Large intestine (tissue), 3 donors: ENCODE data around the gene EVI5L. TPM values are rescaled to one million over a fixed set of nuclear protein-coding genes. Genes with fewer than 3 reads are reported as not detected.

ENCODE experiments used
- DNase-seq, 2 donors: peaks; one replicate each; pipeline versions ENCODE4 v3.0.0 to v3.0.0-alpha.2; 2013
- H3K27ac ChIP-seq: one replicate; pipeline ENCODE4 v1.5.1; 2013; ENCODE audit warnings: low read length
- H3K27me3 ChIP-seq: 2 replicates; pipeline ENCODE4 v1.6.1; 2013; ENCODE audit warnings: low read length; ENCODE audit not compliant: control insufficient read depth, insufficient read depth
- H3K36me3 ChIP-seq: 2 replicates; pipeline ENCODE4 v1.6.1; 2013; ENCODE audit warnings: low read length; ENCODE audit not compliant: control insufficient read depth, insufficient read depth
- H3K4me1 ChIP-seq: one replicate; pipeline ENCODE4 v1.6.1; 2013; ENCODE audit warnings: low read length; ENCODE audit not compliant: control insufficient read depth, insufficient read depth
- H3K4me3 ChIP-seq: one replicate; pipeline ENCODE4 v1.5.1; 2013; ENCODE audit warnings: low read length
- H3K9me3 ChIP-seq: one replicate; pipeline ENCODE4 v1.6.1; 2013; ENCODE audit warnings: mild to moderate bottlenecking, low read depth, low read length, moderate library complexity; ENCODE audit not compliant: control insufficient read depth
- WGBS: methylation state at CpG from one replicate; pipeline ENCODE4 v1.1.5; 2013; ENCODE audit warnings: low lambda C conversion rate; ENCODE audit not compliant: insufficient coverage; 5-methylcytosine and 5-hydroxymethylcytosine counted together
- polyA plus RNA-seq: library from polyadenylated mRNA; unstranded; fragments of 120-200 nt; gene quantifications from one replicate; pipeline ENCODE4 v1.2.1, GENCODE V29; 2013

The EVI5L gene
- polyA plus RNA-seq, 1 donor = 9.3 TPM

DNA sequence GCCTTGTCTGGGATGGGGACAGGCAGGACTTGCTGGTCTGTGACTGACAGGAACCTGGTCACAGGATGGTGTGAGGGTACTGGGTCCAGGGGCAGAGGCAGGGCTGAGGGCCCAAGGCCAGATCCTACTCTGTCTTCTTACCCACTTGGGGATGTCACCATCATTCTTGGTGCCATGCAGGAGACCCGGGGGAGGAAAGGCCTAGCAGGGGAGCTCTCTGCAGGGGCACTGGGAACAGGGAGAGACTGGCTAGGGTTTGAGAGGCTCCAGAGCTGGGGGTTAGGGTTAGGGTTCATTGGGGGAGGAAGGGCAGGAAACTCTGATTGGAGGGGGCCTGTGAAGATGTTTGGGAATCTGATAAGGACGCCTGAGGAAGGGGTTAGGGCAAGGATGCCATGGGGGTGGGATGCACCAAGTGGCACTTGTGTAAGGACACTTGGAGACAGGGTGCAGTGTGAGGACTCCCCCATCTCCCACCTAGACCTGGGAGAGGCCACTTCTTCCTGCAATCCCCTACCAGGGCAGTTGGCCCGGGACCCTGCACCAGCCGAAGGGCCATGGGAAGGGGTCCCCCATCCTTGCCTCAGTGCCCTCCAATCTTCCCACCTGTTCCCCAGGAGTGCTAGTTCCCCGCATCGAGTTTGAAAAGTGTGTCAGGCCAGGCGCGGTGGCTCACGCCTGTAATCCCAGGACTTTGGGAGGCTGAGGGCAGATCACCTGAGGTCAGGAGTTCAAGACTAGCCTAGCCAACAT lies 37.2 kb downstream of the EVI5L start:
- H3K27ac ChIP-seq = no peak overlapping the region
- no peaks in the 10 kb centered on the region for H3K36me3 ChIP-seq
- WGBS = no CpG with 5 or more reads among the region's 9 CpGs
- H3K4me1 ChIP-seq = peaks cover 24% of the 10 kb centered on the region
- peaks cover 20% of the 10 kb centered on the region for H3K9me3 ChIP-seq
- no peak for DNase-seq
- H3K4me3 ChIP-seq = no peak overlapping the region
- peaks cover 48% of the 10 kb centered on the region for H3K27me3 ChIP-seq

DNA sequence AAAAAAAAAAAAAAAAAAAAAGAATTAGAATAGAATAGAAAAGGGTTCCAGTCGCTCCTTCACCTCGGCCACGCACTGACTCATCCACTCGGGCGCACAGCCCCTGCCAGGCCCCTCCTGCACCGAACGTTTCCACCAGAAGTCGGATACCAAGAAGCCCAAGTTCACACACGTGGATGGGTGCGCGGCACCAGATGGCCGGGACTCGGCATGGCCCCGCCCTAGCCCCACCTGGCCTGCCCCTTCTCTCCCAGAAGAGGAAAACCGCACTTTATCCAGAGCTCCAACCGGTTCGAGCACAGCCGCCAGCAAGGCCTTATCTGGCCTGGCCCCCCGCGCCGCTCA lies 38.3 kb downstream of the EVI5L start:
- no peak overlapping the region for H3K27ac ChIP-seq
- WGBS = no CpG with 5 or more reads among the region's 21 CpGs
- peaks cover 24% of the 10 kb centered on the region for H3K4me1 ChIP-seq
- H3K9me3 ChIP-seq = peaks cover 19% of the 10 kb centered on the region
- DNase-seq = no peak
- H3K36me3 ChIP-seq = no peaks in the 10 kb centered on the region
- peak overlapping the region; percentile 41 for H3K4me3 ChIP-seq
- peaks cover 54% of the 10 kb centered on the region for H3K27me3 ChIP-seq

DNA sequence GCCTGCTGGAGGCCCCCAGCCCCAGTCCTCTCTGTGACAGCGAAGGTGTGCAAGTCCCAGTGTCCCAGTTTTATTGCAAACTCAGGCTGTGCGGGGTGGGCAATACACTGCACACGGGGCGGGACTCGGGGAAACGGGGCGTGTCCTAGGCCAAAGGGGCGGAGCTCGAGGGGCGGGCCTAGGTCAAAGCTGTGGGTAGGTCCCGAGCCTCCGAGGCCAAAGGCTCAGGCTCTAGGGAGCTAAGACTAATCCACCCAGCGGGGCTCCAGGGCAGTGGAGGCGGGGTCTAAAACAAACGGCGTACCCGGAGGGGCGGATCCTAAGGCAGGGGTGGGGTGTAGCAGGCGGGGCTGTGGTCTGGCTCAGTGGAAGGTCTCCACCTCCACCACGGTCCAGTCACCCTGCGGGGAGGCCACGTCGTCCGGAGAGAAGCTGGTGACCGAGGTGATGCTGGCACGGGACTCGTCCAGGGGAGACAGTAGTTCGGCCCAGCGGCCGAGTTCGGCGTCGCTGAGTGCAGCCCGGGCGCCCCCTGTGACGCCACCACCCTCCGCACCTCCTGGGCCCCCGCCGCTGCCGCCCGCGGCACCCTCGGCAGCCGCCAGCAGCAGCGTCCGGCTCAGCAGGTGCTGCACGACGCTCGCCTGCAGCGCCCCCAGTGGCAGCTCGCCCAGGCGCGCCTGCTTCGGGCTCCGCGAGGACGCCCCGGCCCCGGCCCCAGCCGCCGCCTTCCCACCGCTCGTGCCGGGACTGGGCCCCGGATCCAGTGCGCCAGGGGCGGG lies 38.8 kb downstream of the EVI5L start:
- peaks cover 18% of the 10 kb centered on the region for H3K9me3 ChIP-seq
- no peaks in the 10 kb centered on the region for H3K36me3 ChIP-seq
- H3K27me3 ChIP-seq = peaks cover 54% of the 10 kb centered on the region
- peak; percentile 90 for DNase-seq
- H3K27ac ChIP-seq = peak overlapping the region; percentile 78
- no CpG with 5 or more reads among the region's 67 CpGs for WGBS
- peak overlapping the region; percentile 41 for H3K4me3 ChIP-seq
- peaks cover 24% of the 10 kb centered on the region for H3K4me1 ChIP-seq

DNA sequence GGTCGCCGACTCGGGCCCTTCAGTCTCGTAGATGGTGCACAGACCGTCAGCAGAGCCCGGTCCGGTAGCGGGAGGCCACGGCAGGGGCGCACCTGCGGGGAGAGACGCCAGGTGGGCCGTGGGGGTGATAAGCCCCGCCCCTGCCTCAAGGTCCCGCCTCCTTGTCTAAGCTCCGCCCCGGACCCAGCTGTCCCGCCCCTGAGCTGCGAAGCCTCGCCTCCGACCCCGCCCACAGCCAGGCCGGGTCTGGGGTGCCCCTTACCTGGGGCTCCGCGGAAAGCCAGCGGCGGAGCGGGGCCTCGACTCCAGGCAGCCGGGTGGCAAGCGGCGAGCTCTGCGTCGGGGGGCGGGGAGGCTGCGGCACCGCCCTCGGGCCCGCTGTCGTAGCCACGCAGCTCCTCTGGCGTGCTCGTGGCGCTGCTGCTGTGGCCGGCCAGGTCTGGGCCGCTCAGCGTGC lies 39.5 kb downstream of the EVI5L start:
- H3K4me3 ChIP-seq = peak overlapping the region; percentile 31
- no peaks in the 10 kb centered on the region for H3K36me3 ChIP-seq
- H3K4me1 ChIP-seq = peaks cover 26% of the 10 kb centered on the region
- H3K9me3 ChIP-seq = peaks cover 14% of the 10 kb centered on the region
- no CpG with 5 or more reads among the region's 47 CpGs for WGBS
- DNase-seq = peak in 1 of 2 donors; percentile 51
- H3K27me3 ChIP-seq = peaks cover 52% of the 10 kb centered on the region
- H3K27ac ChIP-seq = peak overlapping the region; percentile 62

DNA sequence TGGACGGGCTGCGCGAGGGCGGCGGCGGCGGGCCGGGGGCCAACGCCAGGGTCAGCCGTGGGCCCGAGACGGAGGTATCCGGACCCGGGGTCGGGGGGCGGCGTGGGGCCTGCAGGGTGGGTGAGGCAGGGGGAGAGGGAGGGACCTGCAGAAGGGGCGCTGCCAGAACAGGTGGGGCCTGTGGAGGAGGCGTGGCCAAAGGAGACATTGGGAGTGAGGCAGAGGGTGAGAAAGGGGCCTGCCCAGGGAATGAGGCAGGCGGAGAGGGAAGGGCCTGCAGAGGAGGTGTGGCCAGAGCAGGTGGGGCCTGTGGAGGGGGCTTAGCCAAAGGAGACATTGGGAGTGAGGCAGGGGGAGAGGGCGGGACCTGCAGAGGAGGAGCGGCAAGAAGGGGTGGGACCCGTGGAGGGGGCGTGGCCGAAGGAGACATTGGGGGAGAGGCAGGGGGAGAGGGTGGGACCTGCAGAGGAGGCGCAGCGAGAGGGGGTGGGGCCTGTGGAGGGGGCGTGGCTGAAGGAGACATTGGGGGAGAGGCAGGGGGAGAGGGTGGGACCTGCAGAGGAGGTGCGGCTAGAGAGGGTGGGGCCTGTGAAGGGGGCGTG lies 40.0 kb downstream of the EVI5L start:
- no peaks in the 10 kb centered on the region for H3K36me3 ChIP-seq
- H3K4me1 ChIP-seq = peaks cover 28% of the 10 kb centered on the region
- WGBS = no CpG with 5 or more reads among the region's 30 CpGs
- H3K27me3 ChIP-seq = peaks cover 52% of the 10 kb centered on the region
- H3K27ac ChIP-seq = no peak overlapping the region
- peaks cover 12% of the 10 kb centered on the region for H3K9me3 ChIP-seq
- H3K4me3 ChIP-seq = no peak overlapping the region
- DNase-seq = peak in 1 of 2 donors; percentile 47

DNA sequence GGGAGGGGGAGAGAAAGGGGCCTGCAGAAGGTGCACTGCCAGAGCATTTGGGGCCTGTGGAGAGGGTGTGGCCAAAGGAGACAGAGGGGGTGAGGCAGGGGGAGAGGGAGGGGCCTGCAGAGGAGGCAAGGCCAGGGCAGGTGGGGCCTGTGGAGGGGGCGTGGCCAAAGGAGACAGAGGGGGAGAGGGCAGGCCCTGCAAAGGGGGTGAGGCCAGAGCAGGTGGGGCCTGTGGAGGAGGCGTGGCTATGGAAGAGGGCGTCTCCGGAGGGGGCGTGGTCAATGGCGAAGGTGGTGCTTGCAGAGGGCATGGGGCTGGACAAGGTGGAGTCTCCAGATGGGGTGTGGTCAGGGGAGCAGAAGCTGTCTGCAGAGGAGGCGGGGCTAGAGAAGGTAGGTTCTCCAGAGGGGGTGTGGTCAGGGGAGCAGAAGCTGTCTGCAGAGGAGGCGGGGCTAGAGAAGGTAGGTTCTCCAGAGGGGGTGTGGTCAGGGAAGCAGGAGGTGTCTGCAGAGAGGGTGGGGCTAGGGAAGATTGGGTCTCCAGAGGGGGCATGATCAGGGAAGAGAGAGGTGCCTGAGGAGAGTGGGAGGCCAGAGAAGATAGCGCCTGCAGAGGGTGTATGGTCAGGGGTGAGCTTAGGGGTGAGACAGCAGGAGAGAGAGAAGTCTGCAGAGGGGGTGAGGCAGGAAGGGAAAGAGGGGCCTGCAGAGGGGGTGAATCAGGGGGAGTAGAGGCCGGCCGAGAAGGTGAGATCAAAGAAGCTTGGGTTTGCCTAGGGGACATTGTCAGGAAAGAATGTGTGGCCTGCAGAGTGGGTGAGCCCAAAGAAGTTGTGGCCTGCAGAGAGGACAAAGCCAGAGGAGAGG lies 40.8 kb downstream of the EVI5L start:
- peaks cover 12% of the 10 kb centered on the region for H3K9me3 ChIP-seq
- no peak overlapping the region for H3K4me3 ChIP-seq
- H3K4me1 ChIP-seq = peaks cover 28% of the 10 kb centered on the region
- DNase-seq = peak; percentile 58 to 64
- peaks cover 49% of the 10 kb centered on the region for H3K27me3 ChIP-seq
- no CpG with 5 or more reads among the region's 11 CpGs for WGBS
- H3K27ac ChIP-seq = peak overlapping the region; percentile 8
- H3K36me3 ChIP-seq = no peaks in the 10 kb centered on the region

DNA sequence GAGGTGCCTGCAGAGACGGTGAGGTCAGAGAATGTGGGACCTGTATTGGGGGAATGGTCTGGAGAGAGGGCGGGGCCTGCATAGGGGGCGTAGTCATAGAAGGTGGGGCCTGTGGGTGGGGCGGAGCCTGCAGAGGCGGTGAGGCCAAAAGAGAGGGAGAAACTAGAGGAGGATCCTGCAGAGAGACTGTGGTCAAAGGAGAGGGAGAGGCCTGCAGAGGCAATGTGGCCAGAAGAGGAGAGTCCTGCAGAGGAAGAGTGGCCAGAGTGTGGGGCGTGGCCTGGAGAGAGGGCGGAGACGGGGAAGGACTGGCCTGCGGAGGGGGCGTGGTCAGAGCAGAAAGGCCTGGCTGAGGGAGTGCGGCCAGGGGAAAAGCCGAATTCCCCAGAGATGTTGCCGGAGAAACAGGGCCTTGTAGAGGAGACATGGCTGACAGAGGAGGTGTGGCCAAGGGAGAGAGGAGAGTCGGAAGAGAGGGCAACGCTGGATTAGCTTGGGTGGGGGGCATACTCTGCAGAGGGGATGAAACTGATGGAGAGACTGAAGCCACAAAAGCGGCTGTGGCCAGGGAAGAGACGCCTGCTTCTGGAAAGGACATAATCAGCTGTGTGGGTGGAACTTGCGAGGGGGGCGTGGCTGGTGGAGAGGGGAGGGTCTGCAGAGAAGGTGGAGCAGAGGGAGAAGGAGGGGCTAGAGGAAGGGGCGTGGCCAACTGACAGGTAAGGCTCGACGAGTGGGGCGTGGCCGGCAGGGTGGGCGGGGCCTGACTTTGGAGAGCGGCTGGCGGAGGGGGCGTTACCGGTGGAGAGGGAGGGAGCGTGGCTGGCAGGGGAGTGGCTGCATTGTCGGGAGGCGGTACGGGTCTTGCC lies 41.7 kb downstream of the EVI5L start:
- no peaks in the 10 kb centered on the region for H3K36me3 ChIP-seq
- H3K27me3 ChIP-seq = peaks cover 51% of the 10 kb centered on the region
- peak; percentile 72 to 76 for DNase-seq
- peak overlapping the region; percentile 47 for H3K27ac ChIP-seq
- peak overlapping the region; percentile 7 for H3K4me3 ChIP-seq
- peaks cover 12% of the 10 kb centered on the region for H3K9me3 ChIP-seq
- WGBS = 23% methylated on average over 5 of the region's 33 CpGs
- peaks cover 28% of the 10 kb centered on the region for H3K4me1 ChIP-seq

DNA sequence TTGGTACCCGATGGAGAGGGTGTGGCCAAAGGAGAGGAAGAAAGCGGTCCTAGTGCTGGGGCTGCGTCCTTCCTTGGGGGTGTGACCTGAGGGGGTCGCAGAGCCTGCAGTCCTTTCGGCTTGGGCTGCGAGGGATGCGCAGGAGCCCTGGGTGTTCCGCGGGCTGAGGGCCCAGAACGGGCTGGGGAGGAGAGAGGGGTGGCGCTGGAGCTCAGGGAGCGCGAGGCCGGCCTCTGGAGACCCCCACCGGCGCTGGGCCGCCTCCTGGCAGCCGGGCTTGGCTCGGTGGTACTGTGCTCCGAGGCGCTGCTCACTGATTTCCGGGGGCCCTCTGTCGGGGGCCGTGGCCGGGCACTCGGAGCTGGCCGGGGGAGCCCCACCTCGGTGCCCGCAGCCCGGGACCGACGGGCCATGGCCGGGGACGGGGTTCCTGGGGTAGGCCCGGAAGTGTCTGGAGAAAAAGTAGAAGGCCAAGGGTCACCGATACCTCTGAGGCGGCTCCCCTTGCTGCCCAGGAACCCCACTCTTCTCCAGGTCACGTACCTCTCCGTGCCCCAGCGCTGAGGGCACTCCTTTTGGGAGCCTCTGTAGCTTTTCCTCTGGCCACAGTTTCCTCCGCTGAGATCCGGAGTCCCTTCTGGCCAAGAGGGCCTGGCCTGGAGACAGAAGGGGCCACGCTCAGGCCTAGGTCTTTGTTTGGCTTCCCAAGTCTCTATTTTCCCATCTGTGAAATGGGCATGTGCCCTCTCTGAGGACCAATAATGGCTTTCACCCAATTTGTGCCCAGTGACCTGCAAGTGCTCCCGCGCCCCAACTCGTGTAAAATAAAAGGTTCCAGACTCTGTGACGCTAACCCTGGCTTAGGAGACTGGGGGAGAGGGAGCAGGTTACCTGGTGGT lies 42.5 kb downstream of the EVI5L start:
- no CpG with 5 or more reads among the region's 47 CpGs for WGBS
- H3K36me3 ChIP-seq = no peaks in the 10 kb centered on the region
- H3K9me3 ChIP-seq = peaks cover 12% of the 10 kb centered on the region
- no peak for DNase-seq
- peaks cover 28% of the 10 kb centered on the region for H3K4me1 ChIP-seq
- no peak overlapping the region for H3K27ac ChIP-seq
- H3K4me3 ChIP-seq = no peak overlapping the region
- H3K27me3 ChIP-seq = peaks cover 42% of the 10 kb centered on the region
